ENCODE data around the gene PPP2R1A.

- TF ChIP-seq TAF1 (IDR thresholded peaks at IDR 0.05; ENCODE audit: borderline replicate concordance, insufficient read depth, low read length), result peak; percentile 95; the same call in 1 of the 2 replicates
- TF ChIP-seq POLR2AphosphoS5 (IDR thresholded peaks at IDR 0.05; ENCODE audit: low read depth, low read length), result peak; percentile 87
- peak in 1 of 2 experiments; percentile 22; a peak in 1 of 4 replicates for TF ChIP-seq REST (IDR thresholded peaks at IDR 0.05; ENCODE audit: insufficient read depth in 1 of 2, low read depth in 2 of 2, low read length in 2 of 2)
- peak; percentile 51 for TF ChIP-seq FOXP2 (optimal IDR thresholded peaks at IDR 0.05; ENCODE audit: borderline replicate concordance, extremely low read depth, extremely low read length, insufficient read depth)
- TF ChIP-seq SIN3A (IDR thresholded peaks at IDR 0.05; ENCODE audit: borderline replicate concordance, insufficient read depth, low read length), result peak; percentile 93; the same call in 1 of the 2 replicates
Measured at GRCh38 chr19:52269338-52270261, 79.7 kb downstream of the PPP2R1A start, which contains the start of gene ZNF766.

Data from PFSK-1 (cell line).